Cerebellar cortex (tissue), 1 donor: Measurements from ENCODE around the gene KCNQ1.

ENCODE experiments used
- DNase-seq: peaks from one replicate; pipeline ENCODE4 v3.0.0-alpha.2; 2015; ENCODE audit warnings: low spot score

Gene KCNQ1

GRCh38 chr11:2411446-2412305 lies 33.1 kb upstream of the KCNQ1 start:
- no peak for DNase-seq

- no peak for DNase-seq
Observed at GRCh38 chr11:2412323-2412722, 32.5 kb upstream of the KCNQ1 start.

GRCh38 chr11:2413742-2414579 lies 30.8 kb upstream of the KCNQ1 start:
- no peak for DNase-seq

- no peak for DNase-seq
Observed at GRCh38 chr11:2414616-2415015, 30.2 kb upstream of the KCNQ1 start.

GRCh38 chr11:2415171-2415570 lies 29.6 kb upstream of the KCNQ1 start:
- DNase-seq: no peak

GRCh38 chr11:2415601-2416380 lies 29.0 kb upstream of the KCNQ1 start:
- no peak for DNase-seq

GRCh38 chr11:2416765-2417164 lies 28.0 kb upstream of the KCNQ1 start:
- DNase-seq: no peak

GRCh38 chr11:2417856-2418692 lies 26.7 kb upstream of the KCNQ1 start:
- no peak for DNase-seq

GRCh38 chr11:2418693-2419360 lies 26.0 kb upstream of the KCNQ1 start:
- DNase-seq: no peak

- DNase-seq: peak; percentile 73
Observed at GRCh38 chr11:2419638-2420501, 24.9 kb upstream of the KCNQ1 start.

- peak; percentile 78 for DNase-seq
Observed at GRCh38 chr11:2420502-2421225, 24.1 kb upstream of the KCNQ1 start.

- DNase-seq: no peak
Observed at GRCh38 chr11:2421226-2421994, 23.4 kb upstream of the KCNQ1 start.

GRCh38 chr11:2421996-2422395 lies 22.8 kb upstream of the KCNQ1 start:
- DNase-seq: no peak

- DNase-seq: no peak
Observed at GRCh38 chr11:2422461-2423156, 22.2 kb upstream of the KCNQ1 start.

- DNase-seq: no peak
Observed at GRCh38 chr11:2423157-2424025, 21.4 kb upstream of the KCNQ1 start.

GRCh38 chr11:2424811-2425495 lies 19.9 kb upstream of the KCNQ1 start:
- no peak for DNase-seq
